Measurements from ENCODE around the gene PLCB3. TPM values are rescaled to one million over a fixed set of nuclear protein-coding genes. Genes with fewer than 3 reads are reported as not detected.

PLCB3 gene
- total and polyA plus RNA-seq, 2 of the 13 experiments (the other 11 are each of a cell fraction or from before 2014, with no cell fraction given) = 7.5 to 13.8 TPM

DNA sequence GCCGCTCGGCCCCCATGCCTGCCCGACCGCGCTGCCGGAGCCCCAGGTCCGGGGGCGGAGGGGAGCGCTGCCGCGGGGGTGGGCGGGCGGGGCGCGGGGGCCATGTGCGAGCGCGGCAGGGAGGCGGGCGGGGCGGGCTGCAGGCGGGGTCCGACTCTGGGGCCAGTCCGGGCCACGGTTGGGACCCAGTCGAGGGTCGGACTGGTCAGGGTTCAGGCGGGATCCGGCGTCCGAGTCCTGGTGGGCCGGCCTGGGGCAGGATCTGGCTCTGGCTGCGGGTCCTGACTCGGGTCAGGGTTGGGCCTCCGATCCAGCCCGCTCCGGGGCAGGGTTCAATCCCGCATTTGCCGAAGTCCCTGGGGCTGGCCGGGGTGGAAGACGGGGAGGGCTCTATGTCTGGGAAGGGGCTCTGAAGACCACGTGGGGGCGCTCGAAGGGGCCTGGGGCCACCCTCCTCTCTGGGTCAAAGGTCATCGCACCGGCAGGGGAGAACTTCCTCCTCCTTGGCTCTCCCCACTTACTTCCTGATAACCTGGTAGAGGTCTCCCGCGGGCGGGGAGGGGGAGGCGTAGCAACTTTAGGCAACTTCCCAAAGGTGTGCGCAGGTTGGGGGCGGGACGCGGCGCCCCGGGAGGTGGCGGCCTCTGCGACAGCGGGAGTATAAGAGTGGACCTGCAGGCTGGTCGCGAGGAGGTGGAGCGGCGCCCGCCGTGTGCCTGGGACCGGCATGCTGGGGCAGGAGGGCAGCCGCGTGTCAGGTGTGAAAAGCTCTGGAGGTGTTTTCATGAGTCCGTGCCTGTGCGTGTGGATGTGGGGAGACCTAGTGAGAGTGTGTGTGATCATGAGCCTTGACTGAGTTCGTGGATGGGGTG is 54.6 kb downstream of the PLCB3 start (continued):
- TF ChIP-seq ZKSCAN5 (CRISPR knock-in tag; IDR thresholded peaks at IDR 0.05) = no peak
- peak; percentile 73 for TF ChIP-seq ZBTB7B (CRISPR knock-in tag; IDR thresholded peaks at IDR 0.05)
- TF ChIP-seq GTF3A (CRISPR knock-in tag; conservative IDR thresholded peaks at IDR 0.05) = no peak
- no peak for TF ChIP-seq MBD4 (IDR thresholded peaks at IDR 0.05; ENCODE audit: borderline replicate concordance, low read length)
- TF ChIP-seq, protein P1, sequence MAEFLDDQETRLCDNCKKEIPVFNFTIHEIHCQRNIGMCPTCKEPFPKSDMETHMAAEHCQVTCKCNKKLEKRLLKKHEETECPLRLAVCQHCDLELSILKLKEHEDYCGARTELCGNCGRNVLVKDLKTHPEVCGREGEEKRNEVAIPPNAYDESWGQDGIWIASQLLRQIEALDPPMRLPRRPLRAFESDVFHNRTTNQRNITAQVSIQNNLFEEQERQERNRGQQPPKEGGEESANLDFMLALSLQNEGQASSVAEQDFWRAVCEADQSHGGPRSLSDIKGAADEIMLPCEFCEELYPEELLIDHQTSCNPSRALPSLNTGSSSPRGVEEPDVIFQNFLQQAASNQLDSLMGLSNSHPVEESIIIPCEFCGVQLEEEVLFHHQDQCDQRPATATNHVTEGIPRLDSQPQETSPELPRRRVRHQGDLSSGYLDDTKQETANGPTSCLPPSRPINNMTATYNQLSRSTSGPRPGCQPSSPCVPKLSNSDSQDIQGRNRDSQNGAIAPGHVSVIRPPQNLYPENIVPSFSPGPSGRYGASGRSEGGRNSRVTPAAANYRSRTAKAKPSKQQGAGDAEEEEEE (CRISPR knock-in tag; IDR thresholded peaks at IDR 0.05; ENCODE audit: borderline replicate concordance) = no peak
- TF ChIP-seq, protein P2, sequence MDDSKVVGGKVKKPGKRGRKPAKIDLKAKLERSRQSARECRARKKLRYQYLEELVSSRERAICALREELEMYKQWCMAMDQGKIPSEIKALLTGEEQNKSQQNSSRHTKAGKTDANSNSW (CRISPR knock-in tag; IDR thresholded peaks at IDR 0.05; ENCODE audit: borderline replicate concordance) = no peak
- no peak for TF ChIP-seq RORA (CRISPR knock-in tag; IDR thresholded peaks at IDR 0.05)
- TF ChIP-seq ZFY (CRISPR knock-in tag; IDR thresholded peaks at IDR 0.05) = peak; percentile 51
- no peak; the same call in 1 of the 2 replicates for TF ChIP-seq ZFP37 (CRISPR knock-in tag; IDR thresholded peaks at IDR 0.05; ENCODE audit: borderline replicate concordance)
- TF ChIP-seq MBNL3 (CRISPR knock-in tag; conservative IDR thresholded peaks at IDR 0.05) = no peak
- peak; percentile 41; the same call in 1 of the 2 replicates for TF ChIP-seq PHF8 (CRISPR knock-in tag; IDR thresholded peaks at IDR 0.05)
- no peak for TF ChIP-seq BRD4 (CRISPR knock-in tag; IDR thresholded peaks at IDR 0.05)
- no peak for TF ChIP-seq MIER3 (CRISPR knock-in tag; IDR thresholded peaks at IDR 0.05; ENCODE audit: borderline replicate concordance)
- TF ChIP-seq, protein P3, sequence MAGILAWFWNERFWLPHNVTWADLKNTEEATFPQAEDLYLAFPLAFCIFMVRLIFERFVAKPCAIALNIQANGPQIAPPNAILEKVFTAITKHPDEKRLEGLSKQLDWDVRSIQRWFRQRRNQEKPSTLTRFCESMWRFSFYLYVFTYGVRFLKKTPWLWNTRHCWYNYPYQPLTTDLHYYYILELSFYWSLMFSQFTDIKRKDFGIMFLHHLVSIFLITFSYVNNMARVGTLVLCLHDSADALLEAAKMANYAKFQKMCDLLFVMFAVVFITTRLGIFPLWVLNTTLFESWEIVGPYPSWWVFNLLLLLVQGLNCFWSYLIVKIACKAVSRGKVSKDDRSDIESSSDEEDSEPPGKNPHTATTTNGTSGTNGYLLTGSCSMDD (CRISPR knock-in tag; IDR thresholded peaks at IDR 0.05) = no peak
- peak; percentile 53; the same call in 1 of the 2 replicates for TF ChIP-seq HOXA3 (CRISPR knock-in tag; IDR thresholded peaks at IDR 0.05)
- peak; percentile 97 for TF ChIP-seq RXRB (CRISPR knock-in tag; IDR thresholded peaks at IDR 0.05; ENCODE audit: borderline replicate concordance)
- 0 out of 2 replicates have a peak, but pooled peaks have one; percentile 10 for TF ChIP-seq ZNF768 (CRISPR knock-in tag; IDR thresholded peaks at IDR 0.05)
- TF ChIP-seq, protein P4, sequence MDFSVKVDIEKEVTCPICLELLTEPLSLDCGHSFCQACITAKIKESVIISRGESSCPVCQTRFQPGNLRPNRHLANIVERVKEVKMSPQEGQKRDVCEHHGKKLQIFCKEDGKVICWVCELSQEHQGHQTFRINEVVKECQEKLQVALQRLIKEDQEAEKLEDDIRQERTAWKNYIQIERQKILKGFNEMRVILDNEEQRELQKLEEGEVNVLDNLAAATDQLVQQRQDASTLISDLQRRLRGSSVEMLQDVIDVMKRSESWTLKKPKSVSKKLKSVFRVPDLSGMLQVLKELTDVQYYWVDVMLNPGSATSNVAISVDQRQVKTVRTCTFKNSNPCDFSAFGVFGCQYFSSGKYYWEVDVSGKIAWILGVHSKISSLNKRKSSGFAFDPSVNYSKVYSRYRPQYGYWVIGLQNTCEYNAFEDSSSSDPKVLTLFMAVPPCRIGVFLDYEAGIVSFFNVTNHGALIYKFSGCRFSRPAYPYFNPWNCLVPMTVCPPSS (IDR thresholded peaks at IDR 0.05) = no peak
- TF ChIP-seq, protein P5, sequence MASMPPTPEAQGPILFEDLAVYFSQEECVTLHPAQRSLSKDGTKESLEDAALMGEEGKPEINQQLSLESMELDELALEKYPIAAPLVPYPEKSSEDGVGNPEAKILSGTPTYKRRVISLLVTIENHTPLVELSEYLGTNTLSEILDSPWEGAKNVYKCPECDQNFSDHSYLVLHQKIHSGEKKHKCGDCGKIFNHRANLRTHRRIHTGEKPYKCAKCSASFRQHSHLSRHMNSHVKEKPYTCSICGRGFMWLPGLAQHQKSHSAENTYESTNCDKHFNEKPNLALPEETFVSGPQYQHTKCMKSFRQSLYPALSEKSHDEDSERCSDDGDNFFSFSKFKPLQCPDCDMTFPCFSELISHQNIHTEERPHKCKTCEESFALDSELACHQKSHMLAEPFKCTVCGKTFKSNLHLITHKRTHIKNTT (CRISPR knock-in tag; IDR thresholded peaks at IDR 0.05) = no peak
- no peak for TF ChIP-seq ZSCAN21 (CRISPR knock-in tag; IDR thresholded peaks at IDR 0.05; ENCODE audit: borderline replicate concordance)
- TF ChIP-seq, protein P6, sequence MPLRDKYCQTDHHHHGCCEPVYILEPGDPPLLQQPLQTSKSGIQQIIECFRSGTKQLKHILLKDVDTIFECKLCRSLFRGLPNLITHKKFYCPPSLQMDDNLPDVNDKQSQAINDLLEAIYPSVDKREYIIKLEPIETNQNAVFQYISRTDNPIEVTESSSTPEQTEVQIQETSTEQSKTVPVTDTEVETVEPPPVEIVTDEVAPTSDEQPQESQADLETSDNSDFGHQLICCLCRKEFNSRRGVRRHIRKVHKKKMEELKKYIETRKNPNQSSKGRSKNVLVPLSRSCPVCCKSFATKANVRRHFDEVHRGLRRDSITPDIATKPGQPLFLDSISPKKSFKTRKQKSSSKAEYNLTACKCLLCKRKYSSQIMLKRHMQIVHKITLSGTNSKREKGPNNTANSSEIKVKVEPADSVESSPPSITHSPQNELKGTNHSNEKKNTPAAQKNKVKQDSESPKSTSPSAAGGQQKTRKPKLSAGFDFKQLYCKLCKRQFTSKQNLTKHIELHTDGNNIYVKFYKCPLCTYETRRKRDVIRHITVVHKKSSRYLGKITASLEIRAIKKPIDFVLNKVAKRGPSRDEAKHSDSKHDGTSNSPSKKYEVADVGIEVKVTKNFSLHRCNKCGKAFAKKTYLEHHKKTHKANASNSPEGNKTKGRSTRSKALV (CRISPR knock-in tag; IDR thresholded peaks at IDR 0.05) = no peak
- TF ChIP-seq, protein P7, sequence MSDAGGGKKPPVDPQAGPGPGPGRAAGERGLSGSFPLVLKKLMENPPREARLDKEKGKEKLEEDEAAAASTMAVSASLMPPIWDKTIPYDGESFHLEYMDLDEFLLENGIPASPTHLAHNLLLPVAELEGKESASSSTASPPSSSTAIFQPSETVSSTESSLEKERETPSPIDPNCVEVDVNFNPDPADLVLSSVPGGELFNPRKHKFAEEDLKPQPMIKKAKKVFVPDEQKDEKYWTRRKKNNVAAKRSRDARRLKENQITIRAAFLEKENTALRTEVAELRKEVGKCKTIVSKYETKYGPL (CRISPR knock-in tag; IDR thresholded peaks at IDR 0.05) = no peak
